ENCODE data around the gene RXRA.

Gene RXRA

DNA sequence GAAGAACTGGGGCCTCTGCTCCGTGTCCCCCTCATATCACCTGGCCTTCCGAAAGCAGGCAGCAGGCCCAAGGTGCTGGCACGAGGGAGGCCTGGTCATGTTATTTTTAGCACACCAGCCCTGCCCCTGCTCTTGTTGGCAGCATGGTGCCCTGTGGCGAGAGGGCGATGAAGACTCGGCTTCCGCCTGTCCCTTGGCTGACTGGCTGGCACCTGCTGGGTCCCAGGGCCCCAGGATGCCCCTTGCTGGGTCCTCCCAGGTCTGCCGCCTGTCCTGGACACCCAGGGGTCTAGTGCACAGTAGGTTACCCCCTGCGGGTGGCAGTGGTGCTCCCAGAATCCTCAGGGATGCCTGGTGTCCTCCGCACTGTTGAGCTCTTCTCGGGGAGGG lies 77.0 kb downstream of the RXRA start:
- no peak for FAIRE-seq
- TF ChIP-seq POLR2A (IDR thresholded peaks at IDR 0.05; ENCODE audit: low read depth, low read length): no peak
- no peak for DNase-seq (ENCODE audit: insufficient read length, low spot score)

DNA sequence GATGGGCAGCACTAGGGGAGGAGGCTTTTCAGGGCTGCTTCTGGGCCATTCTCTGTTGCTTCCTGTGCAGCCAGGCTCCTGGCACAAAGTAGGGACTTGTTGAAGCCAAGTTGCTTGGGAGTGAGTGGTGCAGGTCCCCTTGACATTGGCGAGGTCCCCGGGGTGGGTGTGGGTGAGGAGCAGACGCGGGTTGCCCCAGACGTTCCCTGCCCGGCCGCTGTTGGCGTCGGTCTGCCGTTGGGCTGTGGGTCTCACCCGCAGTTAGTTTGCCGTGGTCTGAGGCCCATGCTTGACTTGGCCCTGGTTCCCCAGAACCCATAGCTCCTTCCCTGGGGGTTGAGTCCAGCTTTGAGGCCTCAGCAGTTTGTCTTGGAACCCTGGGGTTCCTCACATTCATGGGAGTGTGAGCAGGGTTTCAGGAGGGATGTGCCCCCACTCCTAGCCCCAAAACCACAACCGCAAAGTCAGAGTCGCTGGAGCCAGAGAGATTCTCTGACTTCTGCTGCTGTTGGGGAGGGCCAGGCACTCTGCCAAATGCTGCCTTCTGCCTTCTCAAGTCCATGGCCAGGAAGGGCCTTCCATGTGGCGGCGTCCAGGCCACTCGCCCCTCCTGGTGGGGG lies 77.5 kb downstream of the RXRA start:
- DNase-seq (ENCODE audit: insufficient read length, low spot score) (peak; percentile 49), FAIRE-seq (no peak)
- no peak for TF ChIP-seq POLR2A (IDR thresholded peaks at IDR 0.05; ENCODE audit: low read depth, low read length)

DNA sequence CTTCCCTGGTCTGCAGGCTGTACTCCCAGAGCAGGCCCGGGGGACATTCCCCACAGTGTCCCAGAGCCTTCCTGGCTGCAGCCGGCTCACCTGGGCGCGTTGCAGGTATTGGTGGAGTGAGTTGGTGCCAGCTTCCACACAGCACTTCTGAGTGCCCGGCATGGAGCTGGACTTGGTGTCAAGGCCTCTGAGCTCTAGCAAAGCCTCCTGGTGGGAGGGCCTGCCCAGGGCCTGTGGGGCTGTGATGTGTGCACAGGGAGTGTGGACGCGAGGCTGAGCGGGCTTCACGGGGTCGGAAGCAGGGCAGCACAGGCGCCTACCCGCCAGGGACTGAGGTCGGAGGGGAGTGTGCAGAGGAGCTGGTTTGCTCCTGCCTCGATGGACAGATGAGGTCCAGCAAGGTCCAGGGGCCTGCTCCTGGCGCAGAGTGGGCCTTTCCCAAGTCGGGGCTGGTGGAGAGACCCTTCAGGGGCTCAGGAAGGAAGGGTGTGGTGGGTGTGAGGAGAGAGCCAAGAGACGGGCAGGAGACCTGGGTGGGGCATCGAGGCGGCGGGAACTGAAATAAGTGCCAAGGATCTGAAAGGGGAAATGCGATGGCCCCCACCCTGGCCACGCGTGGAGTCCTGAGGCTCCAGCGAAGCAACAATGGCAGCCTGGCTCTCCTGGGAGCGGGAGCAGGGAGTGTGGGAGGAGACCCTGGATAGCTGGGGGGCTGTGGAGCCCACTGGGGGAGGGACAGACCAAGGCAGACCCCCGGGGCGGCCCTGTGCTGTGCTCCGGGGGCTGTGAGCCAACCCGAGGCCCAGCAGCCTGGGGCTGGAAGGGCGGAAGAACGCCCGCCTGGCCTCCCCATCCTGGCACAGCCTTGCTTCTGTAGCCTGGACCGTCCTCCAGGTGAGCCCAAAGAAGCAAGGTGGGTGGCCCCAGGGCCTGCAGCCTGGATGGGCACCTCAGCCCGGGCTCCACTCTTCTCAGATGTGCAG lies 78.4 kb downstream of the RXRA start:
- FAIRE-seq: no peak
- no peak for DNase-seq (ENCODE audit: insufficient read length, low spot score)
- TF ChIP-seq POLR2A (IDR thresholded peaks at IDR 0.05; ENCODE audit: low read depth, low read length): peak; percentile 16; the same call in 1 of the 2 replicates

DNA sequence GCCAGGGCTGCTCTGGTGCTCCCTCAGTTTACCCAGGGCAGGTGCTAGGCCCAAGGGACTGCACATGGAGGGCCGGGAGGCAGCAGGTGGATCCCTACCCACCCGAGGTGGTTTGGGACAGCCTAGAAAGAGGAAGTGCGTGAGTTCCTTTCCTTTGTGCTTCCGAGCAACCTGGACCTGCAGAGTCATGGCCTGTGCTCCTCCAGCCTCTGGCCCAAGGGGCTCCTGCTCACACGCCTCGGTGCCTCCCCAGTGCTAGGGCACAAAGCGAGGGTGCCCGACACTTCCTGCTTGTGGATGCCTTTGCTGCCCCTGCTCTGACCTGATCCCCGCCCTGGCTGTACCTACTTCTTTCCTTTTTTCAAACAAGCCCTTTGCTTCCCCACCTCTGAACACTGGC lies 79.3 kb downstream of the RXRA start:
- no peak for DNase-seq (ENCODE audit: insufficient read length, low spot score)
- no peak for TF ChIP-seq POLR2A (IDR thresholded peaks at IDR 0.05; ENCODE audit: low read depth, low read length)
- no peak for FAIRE-seq

DNA sequence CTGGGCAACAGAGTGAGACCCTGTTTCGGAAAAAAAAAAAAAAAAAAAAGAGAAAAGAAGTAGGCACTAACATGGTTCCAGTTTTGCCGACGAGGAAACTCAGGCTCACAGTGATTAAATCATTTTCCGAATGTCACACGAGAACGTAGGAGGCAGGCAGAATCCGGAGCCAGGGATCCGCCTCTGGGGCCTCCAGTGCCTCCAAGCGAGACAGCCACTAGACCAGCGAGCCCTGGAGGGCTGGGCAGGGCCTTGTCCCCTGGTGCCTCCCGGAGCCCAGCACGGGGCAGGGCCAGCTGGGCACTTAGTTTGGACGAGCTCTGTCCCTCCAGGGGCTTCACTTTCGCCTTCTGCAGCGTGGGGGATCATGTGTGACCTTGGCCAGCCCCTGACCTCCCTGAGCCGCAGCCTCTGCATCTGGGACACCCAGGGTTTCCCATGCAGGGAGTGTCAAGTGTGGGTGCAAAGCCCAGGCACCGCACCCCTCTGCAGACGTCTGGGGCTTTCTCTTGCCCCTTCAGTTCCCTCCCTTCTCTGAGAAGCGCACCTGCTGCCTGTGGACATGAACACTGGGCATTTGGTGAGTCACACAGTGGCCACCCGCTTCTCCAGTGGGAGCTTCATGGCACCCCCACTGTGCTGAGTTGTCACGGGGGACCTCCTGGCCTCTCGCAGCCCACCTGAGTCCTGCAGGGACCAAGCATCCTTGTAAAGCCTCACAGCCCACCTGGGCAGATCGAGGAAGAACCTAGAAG lies 80.3 kb downstream of the RXRA start:
- DNase-seq (ENCODE audit: insufficient read length, low spot score) (peak; percentile 73), FAIRE-seq (no peak)
- no peak for TF ChIP-seq POLR2A (IDR thresholded peaks at IDR 0.05; ENCODE audit: low read depth, low read length)

DNA sequence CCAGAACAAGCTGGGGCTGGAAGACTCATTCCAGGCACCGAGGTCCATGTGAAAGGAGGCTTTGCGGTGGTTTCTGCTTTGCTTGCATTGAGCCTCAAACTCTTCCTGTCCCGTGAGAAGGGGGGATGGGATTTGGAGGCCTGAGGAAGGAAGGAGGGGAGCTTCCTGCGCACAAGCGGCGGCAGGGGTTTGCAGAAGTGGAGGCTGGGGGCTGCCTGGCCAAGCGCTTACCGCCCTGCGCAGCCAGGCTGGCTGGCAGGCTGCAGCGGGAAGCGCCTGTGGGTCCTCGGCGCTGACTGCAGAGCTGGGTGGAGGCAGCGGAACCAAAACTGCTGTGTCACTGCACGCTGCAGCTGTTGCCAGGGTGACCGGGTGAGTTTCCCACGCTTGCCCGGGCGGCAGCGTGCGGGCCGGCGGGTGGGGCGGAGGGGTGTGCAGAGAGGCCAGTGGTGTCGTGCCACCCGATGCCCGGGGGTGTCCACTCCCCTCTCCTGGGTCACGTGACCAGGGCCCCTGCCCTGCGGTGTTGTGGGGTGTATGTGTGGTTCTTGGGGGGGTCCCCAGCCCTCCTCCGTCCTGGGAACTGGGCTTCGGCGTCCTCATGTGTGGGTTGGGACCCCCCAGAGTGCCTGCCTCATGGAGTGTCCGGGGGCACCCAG lies 81.0 kb downstream of the RXRA start:
- no peak for FAIRE-seq
- peak; percentile 99 for DNase-seq (ENCODE audit: insufficient read length, low spot score)
- no peak; the same call in 1 of the 2 replicates for TF ChIP-seq POLR2A (IDR thresholded peaks at IDR 0.05; ENCODE audit: low read depth, low read length)

DNA sequence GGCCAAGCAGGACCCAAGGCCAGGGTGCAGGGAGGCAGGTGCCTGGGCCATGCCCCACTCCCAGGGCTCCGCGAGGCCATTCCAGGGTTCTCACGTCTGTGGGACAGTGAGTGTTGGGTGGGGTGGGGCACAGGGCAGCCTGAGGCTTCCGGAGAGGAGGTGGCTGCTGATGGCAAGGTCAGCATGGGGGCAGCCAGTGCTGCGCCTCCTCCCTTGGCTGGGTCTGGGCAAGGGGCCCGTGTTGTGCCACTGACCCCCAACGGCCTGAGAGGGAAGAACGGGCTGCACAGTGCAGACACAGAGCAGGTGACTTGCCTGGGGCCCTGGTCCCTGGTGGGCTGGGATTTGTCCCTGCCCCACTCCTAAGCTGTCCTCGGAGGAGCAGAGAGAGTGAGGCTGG lies 82.1 kb downstream of the RXRA start:
- FAIRE-seq: no peak
- TF ChIP-seq POLR2A (IDR thresholded peaks at IDR 0.05; ENCODE audit: low read depth, low read length): no peak
- DNase-seq (ENCODE audit: insufficient read length, low spot score): no peak

DNA sequence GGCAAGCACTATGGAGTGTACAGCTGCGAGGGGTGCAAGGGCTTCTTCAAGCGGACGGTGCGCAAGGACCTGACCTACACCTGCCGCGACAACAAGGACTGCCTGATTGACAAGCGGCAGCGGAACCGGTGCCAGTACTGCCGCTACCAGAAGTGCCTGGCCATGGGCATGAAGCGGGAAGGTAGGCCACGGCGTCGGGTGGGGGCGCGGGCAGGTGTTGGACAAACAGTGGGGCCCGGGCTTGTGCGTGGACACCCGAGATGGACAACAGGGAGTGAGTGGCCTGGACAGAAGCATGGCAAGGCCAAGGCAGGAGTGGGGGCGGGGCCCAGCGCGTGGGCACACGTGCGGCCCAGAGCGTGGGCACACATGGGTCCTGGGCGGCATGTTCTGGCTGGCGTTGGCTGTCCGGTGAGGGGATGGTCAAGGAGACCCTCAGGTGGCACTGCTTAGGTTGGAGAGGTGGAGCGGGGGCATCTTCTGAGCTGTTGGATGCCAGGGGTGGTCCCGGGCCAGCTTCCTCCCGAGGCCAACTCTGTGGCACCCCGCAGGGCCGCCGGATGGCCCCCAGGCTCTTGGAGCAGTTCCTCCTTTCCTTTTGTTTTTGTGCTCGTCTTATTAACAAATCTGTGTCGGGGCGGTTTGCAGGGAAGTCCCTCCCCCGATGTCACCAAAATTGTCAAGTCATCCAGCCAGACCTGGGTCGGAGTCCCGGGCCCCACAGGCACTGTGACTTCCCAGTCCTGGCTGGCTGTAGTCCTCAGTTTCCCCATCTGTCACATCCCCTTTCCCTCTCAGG lies 82.9 kb downstream of the RXRA start:
- no peak for DNase-seq (ENCODE audit: insufficient read length, low spot score)
- TF ChIP-seq POLR2A (IDR thresholded peaks at IDR 0.05; ENCODE audit: low read depth, low read length): no peak
- no peak for FAIRE-seq

DNA sequence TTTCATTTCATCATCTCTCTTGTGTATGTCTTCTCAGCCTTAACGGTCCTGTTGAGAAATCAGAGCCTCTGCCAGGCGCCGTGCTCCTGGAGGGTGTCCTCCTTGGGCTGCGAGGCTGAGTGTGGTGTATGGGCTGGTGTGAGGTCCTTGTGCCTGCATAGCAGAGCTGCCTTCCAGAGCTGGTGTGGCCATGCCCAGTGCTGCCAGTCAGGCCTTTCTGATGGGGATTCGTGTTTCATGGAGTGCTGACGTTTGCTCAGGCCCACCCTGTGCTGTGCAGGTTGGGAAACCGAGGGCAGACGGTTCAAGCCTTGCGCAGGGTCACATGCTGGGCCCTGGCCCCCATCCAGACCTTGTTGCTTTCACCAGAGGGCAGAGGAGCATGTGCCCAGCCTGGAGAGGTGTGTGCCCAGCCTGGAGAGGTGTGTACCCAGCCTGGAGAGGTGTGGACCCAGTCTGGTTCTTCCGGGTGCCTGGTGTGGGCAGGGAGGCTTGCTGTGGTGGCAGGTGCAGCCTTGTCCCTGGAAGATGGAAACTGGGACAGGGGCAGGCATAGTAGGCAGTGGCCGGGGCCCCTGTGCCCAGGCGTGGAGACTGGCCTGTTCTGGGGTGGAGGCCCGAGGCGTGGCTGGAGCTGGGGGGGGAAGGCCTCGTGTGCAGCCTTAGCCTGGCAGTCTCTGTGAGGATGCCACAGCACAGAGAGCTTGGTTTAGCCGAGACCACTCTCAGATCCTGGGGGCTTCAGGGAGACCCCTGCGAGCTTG lies 84.0 kb downstream of the RXRA start:
- DNase-seq (ENCODE audit: insufficient read length, low spot score) (no peak), FAIRE-seq (no peak)
- TF ChIP-seq POLR2A (IDR thresholded peaks at IDR 0.05; ENCODE audit: low read depth, low read length): no peak

DNA sequence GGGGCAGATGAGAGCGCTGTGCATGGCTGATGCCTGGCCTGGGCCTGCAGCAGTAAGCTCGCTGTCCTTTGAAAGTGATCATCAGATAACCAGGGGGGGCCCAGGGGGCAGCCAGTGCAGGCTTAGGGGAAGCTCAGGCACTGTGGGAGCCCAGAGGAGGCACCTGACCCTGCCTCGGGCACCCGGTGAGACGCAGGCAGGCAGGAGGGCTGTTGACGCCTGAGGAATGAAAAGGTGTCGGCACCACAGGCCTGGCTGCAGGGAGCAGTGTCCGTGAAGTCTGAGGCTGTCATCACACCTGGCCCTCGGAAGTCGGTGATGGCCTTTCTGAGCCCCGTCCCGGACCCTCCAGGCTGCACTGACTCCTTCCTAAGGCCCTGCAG lies 84.6 kb downstream of the RXRA start:
- FAIRE-seq (no peak), DNase-seq (ENCODE audit: insufficient read length, low spot score) (no peak)
- no peak for TF ChIP-seq POLR2A (IDR thresholded peaks at IDR 0.05; ENCODE audit: low read depth, low read length)

DNA sequence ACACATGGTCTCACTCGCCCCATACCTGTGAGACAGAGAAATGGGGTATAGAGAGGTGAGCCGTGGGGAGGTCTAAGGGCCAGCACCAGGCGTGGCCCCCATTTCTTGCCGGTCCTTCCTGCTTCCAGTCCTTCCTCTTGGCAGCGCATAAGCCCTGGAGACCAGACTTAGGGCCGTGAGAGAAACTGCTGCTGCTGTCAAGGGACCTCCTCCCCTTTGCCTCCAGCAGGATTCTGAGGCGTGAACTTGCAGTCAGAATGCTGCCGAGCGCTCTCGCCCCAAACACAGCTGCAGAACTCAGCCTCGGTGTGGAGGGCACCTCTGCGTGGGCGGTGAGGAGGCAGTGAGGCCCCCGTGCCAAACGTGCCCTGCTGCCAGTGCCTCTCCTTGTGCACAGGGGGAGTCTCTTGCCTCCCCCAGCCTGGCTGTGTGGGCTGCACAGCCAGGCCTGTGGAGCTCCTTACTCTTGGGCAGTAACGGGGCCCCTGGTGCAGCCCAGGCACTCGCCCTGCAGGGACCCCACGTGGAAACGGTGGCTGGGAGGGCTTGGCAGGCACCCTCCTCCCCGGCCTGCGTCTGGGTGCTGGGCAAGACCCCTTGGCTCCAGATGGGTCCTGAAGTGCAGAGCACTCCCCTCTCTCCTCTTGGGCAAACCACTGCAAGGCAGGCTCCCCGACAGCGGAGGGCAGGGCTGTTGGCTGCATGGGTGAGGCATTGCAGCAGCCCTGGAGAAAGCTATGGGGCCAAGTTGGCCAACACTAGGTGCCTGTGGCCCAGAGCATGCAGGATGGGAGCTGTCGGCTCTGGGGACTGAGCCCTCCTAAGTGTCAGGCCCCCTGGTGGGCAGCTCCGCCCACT lies 85.4 kb downstream of the RXRA start:
- DNase-seq (ENCODE audit: insufficient read length, low spot score): no peak
- no peak for TF ChIP-seq POLR2A (IDR thresholded peaks at IDR 0.05; ENCODE audit: low read depth, low read length)
- FAIRE-seq: no peak

All from H54 (cell line).